K562 (cell line): ENCODE results near the gene GYG1. TPM values are rescaled to one million over a fixed set of nuclear protein-coding genes. Genes with fewer than 3 reads are reported as not detected.

Experiments
- CCNT2 ChIP-seq: IDR thresholded peaks from 2 replicates; pipeline ENCODE4 v1.6.1; 2011; ENCODE audit warnings: borderline replicate concordance, low read depth, mild to moderate bottlenecking, moderate library complexity, mixed read lengths, low read length; ENCODE audit not compliant: insufficient read length; ENCODE audit errors: extremely low read depth
- CXXC5 ChIP-seq: fragments of 250-450 bp; sonication (Bioruptor Pico); IDR thresholded peaks from 2 replicates; pipeline ENCODE4 v1.8.0; 2022; ENCODE audit warnings: inconsistent platforms, mild to moderate bottlenecking, moderate library complexity
- FIP1L1 ChIP-seq: fragments of 200-400 bp; formaldehyde crosslinking; IDR thresholded peaks from 2 replicates; pipeline ENCODE4 v1.6.1; 2018; ENCODE audit warnings: mild to moderate bottlenecking, low read depth, low read length; ENCODE audit not compliant: poor library complexity, severe bottlenecking
- KDM1A ChIP-seq, 2 experiments: fragments of 450-650 bp; IDR thresholded peaks; 2 replicates each; pipeline ENCODE4 v1.6.1; 2016; ENCODE audit warnings: mild to moderate bottlenecking in 2 of 2
- KLF1 ChIP-seq: fragments of 450-650 bp; IDR thresholded peaks from 2 replicates; pipeline ENCODE4 v1.6.1; 2016; ENCODE audit warnings: missing genetic modification characterization, missing compliant biosample characterization
- MAZ ChIP-seq, 2 experiments: fragments of 450-650 bp in 1 of 2; sonication (generic) in 1 of 2; formaldehyde crosslinking; IDR thresholded peaks in 1 of 2; conservative IDR thresholded peaks in 1 of 2; 2 replicates each; pipeline versions ENCODE4 v1.4.0 to v1.5.0; 2020; ENCODE audit warnings: mild to moderate bottlenecking in 1 of 2, missing genetic modification reagents in 1 of 2
- MECOM ChIP-seq: fragments of 250-450 bp; sonication (Bioruptor Pico); IDR thresholded peaks from 2 replicates; pipeline ENCODE4 v1.8.0; 2022; ENCODE audit warnings: inconsistent platforms
- MEIS2 ChIP-seq: fragments of 450-650 bp; IDR thresholded peaks from 2 replicates; pipeline ENCODE4 v1.6.1; 2014; ENCODE audit warnings: mild to moderate bottlenecking; ENCODE audit not compliant: partially characterized antibody
- MNT ChIP-seq, 2 experiments: fragments of 450-650 bp; conservative IDR thresholded peaks; 2 replicates each; pipeline ENCODE4 v1.6.1; 2017; ENCODE audit warnings: mild to moderate bottlenecking in 2 of 2, moderate library complexity in 2 of 2
- NFXL1 ChIP-seq: fragments of 450-650 bp; formaldehyde crosslinking; IDR thresholded peaks from 2 replicates; pipeline ENCODE4 v1.4.0; 2021; ENCODE audit warnings: mild to moderate bottlenecking
- NR4A1 ChIP-seq, 2 experiments: fragments of 250-450 bp in 1 of 2; fragments of 450-650 bp in 1 of 2; sonication (Bioruptor Pico) in 1 of 2; IDR thresholded peaks; 2 replicates each; pipeline versions ENCODE4 v1.4.0 to v1.6.1; 2016 to 2020; ENCODE audit warnings: mild to moderate bottlenecking in 2 of 2, missing compliant biosample characterization in 1 of 2, missing genetic modification characterization in 1 of 2, moderate library complexity in 1 of 2
- POLR2H ChIP-seq: IDR thresholded peaks from 2 replicates; pipeline ENCODE4 v1.6.1; 2016; ENCODE audit warnings: missing genetic modification characterization, low read depth, mild to moderate bottlenecking, control low read depth, missing compliant biosample characterization, moderate library complexity
- PRPF4 ChIP-seq: fragments of 200-400 bp; formaldehyde crosslinking; IDR thresholded peaks from one replicate; pipeline ENCODE4 v1.6.1; 2017; ENCODE audit warnings: low read length, low read depth, mild to moderate bottlenecking; ENCODE audit not compliant: insufficient read depth, poor library complexity, severe bottlenecking
- SMARCA4 ChIP-seq: fragments of 450-650 bp; IDR thresholded peaks from 2 replicates; pipeline ENCODE4 v1.6.1; 2016
- SREBF2 ChIP-seq: sonication (generic); formaldehyde crosslinking; IDR thresholded peaks from 2 replicates; pipeline ENCODE4 v1.4.0; 2020; ENCODE audit warnings: mild to moderate bottlenecking, missing genetic modification reagents
- THRB ChIP-seq: fragments of 450-650 bp; formaldehyde crosslinking; conservative IDR thresholded peaks from 2 replicates; pipeline ENCODE4 v1.4.0; 2022; ENCODE audit warnings: mild to moderate bottlenecking, missing genetic modification characterization
- VEZF1 ChIP-seq: fragments of 200-800 bp; sonication (Bioruptor generic); IDR thresholded peaks from 2 replicates; pipeline ENCODE4 v1.6.1; 2017; ENCODE audit warnings: missing genetic modification characterization, missing compliant biosample characterization
- XRCC3 ChIP-seq: fragments of 450-650 bp; IDR thresholded peaks from 2 replicates; pipeline ENCODE4 v1.6.1; 2017; ENCODE audit warnings: mild to moderate bottlenecking, moderate library complexity
- ZNF384 ChIP-seq: IDR thresholded peaks from 2 replicates; pipeline ENCODE4 v1.6.1; 2012; ENCODE audit warnings: low read depth, low read length, improper control_type of control experiment
- ZNF57 ChIP-seq: fragments of 450-650 bp; formaldehyde crosslinking; IDR thresholded peaks from 2 replicates; pipeline ENCODE4 v1.4.0; 2020; ENCODE audit warnings: mild to moderate bottlenecking, moderate library complexity
- ZNF639 ChIP-seq, 2 experiments: fragments of 200-800 bp in 1 of 2; sonication (Bioruptor generic) in 1 of 2; sonication (generic) in 1 of 2; formaldehyde crosslinking in 1 of 2; IDR thresholded peaks in 1 of 2; conservative IDR thresholded peaks in 1 of 2; 2 replicates each; pipeline versions ENCODE4 v1.5.0 to v1.6.1; 2016 to 2020; ENCODE audit warnings: missing compliant biosample characterization in 1 of 2, missing genetic modification characterization in 1 of 2, missing genetic modification reagents in 1 of 2
- polyA plus RNA-seq, 8 experiments: library from polyadenylated mRNA; depleted of rRNA in 4 of 8; stranded (reverse) in 5 of 8; unstranded in 3 of 8; fragments of >200 nt; fragmentation: Nextera tagmentation in 2 of 8; fragmentation: Illumina TruSeq in 1 of 8; extraction: Ambion mirVana in 2 of 8; extraction: Trizol in 1 of 8; gene quantifications; 2 replicates each; pipeline versions ENCODE4 v1.2.1 to v1.2.3, GENCODE V29; 2011 to 2014; ENCODE audit warnings: inconsistent platforms in 1 of 8, missing spikeins in 1 of 8
- total RNA-seq, 7 experiments: library from RNA; depleted of rRNA in 6 of 7; stranded (reverse); fragments of >200 nt in 6 of 7; fragmentation: Illumina TruSeq in 2 of 7; extraction: Trizol in 2 of 7; gene quantifications; 2 replicates each; pipeline versions ENCODE4 v1.2.1 to v1.2.3, GENCODE V29; 2011 to 2021; ENCODE audit warnings: low replicate concordance in 1 of 7

Gene GYG1
- total and polyA plus RNA-seq, 9 of the 15 experiments (the other 6 are each of a cell fraction or from before 2014, with no cell fraction given), result 14.6 to 38.4 (median 24.6) TPM

GRCh38 chr3:148991219-148992026 is at the start of gene GYG1 (continued):
- no peak for TF ChIP-seq SREBF2 (CRISPR knock-in tag)
- 0 out of 2 replicates have a peak, but pooled peaks have one; percentile 16 for TF ChIP-seq KLF1 (tag)
- TF ChIP-seq NR4A1 (CRISPR knock-in tag; IDR thresholded peaks at IDR 0.05), result no peak
- TF ChIP-seq NR4A1 (tag; IDR thresholded peaks at IDR 0.05), result no peak
- TF ChIP-seq ZNF639 (CRISPR knock-in tag; conservative IDR thresholded peaks at IDR 0.05 in 1 of 2, IDR thresholded peaks at IDR 0.05 in 1 of 2), result 0 out of 4 replicates have a peak, but pooled peaks of 1 of the 2 experiments have one; percentile 37
- TF ChIP-seq ZNF57 (CRISPR knock-in tag), result no peak
- TF ChIP-seq MECOM (CRISPR knock-in tag), result no peak
- peak; percentile 95 for TF ChIP-seq CXXC5 (CRISPR knock-in tag)
- peak; percentile 82 to 94 for TF ChIP-seq MNT (conservative IDR thresholded peaks at IDR 0.05)
- TF ChIP-seq POLR2H (tag), result no peak
- peak; percentile 73 for TF ChIP-seq CCNT2
- TF ChIP-seq THRB, result no peak
- TF ChIP-seq XRCC3, result no peak
- TF ChIP-seq PRPF4, result no peak
- 0 out of 2 replicates have a peak, but pooled peaks have one; percentile 45 for TF ChIP-seq SMARCA4
- no peak for TF ChIP-seq MEIS2
- TF ChIP-seq VEZF1, result no peak
- no peak for TF ChIP-seq FIP1L1
- TF ChIP-seq KDM1A (IDR thresholded peaks at IDR 0.05), result no peak
- peak; percentile 69 to 84; a peak in 3 of 4 replicates for TF ChIP-seq MAZ (CRISPR knock-in tag; conservative IDR thresholded peaks at IDR 0.05 in 1 of 2, IDR thresholded peaks at IDR 0.05 in 1 of 2)
- no peak for TF ChIP-seq ZNF384
- TF ChIP-seq NFXL1 (CRISPR knock-in tag), result no peak
